DOHH2 (cell line): ENCODE results near the gene LMOD1.

Experiments used
- CTCF ChIP-seq: fragments of 200-600 bp; sonication (generic); IDR thresholded peaks from one replicate; pipeline ENCODE4 v1.5.1; 2014; ENCODE audit warnings: antibody characterized with exemption, mild to moderate bottlenecking, low read depth, low read length; ENCODE audit not compliant: poor library complexity, severe bottlenecking
- EZH2phosphoT487 ChIP-seq: fragments of 200-600 bp; sonication (generic); IDR thresholded peaks from 2 replicates; pipeline ENCODE4 v1.6.1; 2017; ENCODE audit warnings: borderline replicate concordance, mild to moderate bottlenecking, antibody characterized with exemption, low read length, moderate library complexity, mixed read lengths

GRCh38 chr1:201964261-201964660 is 17.9 kb upstream of the LMOD1 start:
- no peak for TF ChIP-seq CTCF
- TF ChIP-seq EZH2phosphoT487: no peak
